GM12873 (cell line): ENCODE results near the gene TAS1R2.

Experiments
- TF ChIP-seq, protein P1 (sequence below): IDR thresholded peaks from 2 replicates; pipeline ENCODE4 v1.5.1; 2012; ENCODE audit warnings: low read depth, mild to moderate bottlenecking, moderate library complexity, low read length, control low read depth; ENCODE audit not compliant: insufficient read depth; ENCODE audit errors: missing control alignments

Gene TAS1R2

DNA sequence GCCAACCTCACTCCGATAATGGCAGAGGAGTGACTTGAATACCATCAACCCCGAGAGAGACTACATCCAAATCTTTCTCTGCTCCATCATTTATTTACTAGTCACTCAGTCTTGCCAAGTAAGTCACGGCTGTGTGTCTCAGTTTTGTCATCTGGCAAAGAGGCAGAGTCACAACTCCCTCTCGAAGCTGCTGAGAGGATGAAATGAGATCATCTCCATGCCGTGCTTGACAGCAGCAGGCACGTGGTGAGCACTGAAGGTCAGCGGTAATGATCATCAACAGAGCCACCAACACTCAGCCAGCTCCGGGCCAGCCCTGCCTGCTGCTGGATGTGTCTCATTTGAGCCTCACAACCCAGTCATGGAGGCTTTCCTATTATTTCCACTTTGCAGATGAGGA, 23.0 kb upstream of the TAS1R2 start:
- TF ChIP-seq, protein P1, sequence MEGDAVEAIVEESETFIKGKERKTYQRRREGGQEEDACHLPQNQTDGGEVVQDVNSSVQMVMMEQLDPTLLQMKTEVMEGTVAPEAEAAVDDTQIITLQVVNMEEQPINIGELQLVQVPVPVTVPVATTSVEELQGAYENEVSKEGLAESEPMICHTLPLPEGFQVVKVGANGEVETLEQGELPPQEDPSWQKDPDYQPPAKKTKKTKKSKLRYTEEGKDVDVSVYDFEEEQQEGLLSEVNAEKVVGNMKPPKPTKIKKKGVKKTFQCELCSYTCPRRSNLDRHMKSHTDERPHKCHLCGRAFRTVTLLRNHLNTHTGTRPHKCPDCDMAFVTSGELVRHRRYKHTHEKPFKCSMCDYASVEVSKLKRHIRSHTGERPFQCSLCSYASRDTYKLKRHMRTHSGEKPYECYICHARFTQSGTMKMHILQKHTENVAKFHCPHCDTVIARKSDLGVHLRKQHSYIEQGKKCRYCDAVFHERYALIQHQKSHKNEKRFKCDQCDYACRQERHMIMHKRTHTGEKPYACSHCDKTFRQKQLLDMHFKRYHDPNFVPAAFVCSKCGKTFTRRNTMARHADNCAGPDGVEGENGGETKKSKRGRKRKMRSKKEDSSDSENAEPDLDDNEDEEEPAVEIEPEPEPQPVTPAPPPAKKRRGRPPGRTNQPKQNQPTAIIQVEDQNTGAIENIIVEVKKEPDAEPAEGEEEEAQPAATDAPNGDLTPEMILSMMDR: no peak

DNA sequence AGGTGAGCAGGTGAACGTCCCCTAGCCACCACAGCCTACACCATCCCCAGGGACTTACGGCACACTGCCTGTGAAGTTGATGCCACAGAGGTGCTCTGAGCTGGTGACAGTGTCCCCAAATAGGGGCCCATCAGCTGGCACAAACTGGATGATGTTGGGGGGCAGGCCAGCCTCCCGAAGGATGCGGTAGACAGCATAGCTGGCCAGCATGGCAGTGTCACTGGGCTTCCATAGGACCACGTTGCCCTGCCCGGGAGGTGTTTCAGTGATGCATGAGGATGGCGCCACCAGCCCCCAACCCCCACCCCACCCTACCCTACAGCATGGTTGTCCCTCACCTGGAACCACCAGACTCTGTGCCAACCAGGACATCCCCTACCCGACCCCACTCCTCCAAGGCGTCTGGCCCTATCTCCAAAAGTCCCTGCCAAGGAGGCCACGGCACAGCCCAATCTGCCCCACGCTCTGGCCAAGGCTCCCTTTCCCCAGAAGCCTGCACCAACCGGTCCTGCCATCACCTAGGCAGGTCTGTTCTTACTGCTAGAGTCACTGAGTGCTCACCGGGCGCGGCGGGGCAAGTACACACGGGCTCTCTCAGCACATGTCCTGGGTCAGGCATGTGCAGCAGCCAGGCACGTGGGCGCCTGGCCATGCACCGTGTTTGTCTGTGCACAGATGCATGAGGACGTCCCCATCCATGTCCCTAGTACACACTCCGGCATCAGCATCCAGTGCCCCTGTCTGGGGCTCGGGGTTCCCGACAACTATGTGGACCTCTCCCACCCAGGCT, 22.4 kb upstream of the TAS1R2 start:
- TF ChIP-seq, protein P1: no peak

DNA sequence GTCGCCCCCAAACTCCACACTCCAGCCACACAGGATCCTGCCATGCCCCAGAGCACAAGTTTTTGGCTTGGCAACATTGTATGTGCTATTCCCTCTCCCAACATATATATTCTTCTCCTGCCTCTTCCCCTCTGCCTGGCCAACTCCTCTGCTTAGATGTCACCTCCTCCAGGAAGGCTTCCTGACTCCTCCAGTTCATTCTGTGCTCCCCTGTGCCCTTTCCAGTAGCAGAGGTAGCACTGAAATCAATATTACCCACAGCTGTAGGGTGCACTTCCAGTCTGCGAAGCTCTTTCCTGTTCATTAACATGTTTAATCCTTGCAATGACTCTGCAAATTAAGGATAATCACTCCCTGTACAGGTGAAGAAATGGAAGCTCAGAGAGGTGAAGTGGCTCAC, 21.7 kb upstream of the TAS1R2 start:
- TF ChIP-seq, protein P1: no peak

DNA sequence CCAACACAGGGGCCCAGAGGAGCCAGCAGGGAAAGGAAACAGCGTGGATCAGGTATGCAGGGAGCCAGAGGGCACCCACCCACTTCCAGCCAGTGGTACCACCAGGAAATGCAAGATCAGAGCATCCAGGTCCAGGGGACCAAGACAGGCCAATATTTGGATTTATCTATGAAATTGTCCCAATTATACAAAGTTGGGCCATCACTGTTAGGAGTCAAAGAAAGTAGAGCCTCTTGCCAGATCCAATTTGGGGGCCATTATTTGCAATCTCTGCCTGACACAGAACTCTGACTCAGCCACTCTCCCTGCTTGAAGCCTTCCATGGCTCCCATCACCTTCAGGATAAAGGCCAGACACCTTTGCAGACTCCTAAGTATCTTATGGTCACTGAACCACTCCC, 21.1 kb upstream of the TAS1R2 start:
- TF ChIP-seq, protein P1: no peak

DNA sequence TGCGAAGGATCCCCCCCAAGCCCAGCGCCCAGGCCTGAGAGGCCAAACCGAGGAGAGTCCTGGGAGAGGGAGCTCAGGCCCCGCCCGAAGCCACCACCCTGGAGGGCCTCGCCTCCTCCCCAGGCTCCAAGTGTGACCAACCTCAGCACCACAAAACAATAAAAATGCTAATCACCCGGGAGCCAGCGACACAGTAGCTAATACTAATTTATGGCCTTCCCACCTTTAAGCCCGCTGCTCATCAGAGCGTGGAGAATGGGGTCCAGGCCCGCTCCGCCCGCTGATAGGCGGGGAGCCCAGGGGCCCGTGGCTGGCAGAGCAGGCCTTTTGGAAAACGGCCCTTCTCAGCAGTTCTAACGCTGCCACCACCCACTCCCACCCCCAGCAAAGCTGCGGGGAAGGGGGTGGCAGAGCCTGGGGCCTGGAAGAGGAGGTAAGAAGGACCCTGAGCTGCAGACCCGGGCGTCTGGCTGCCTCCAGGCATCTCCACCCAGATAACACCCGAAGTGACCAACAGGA, 20.4 kb upstream of the TAS1R2 start:
- TF ChIP-seq, protein P1: no peak

DNA sequence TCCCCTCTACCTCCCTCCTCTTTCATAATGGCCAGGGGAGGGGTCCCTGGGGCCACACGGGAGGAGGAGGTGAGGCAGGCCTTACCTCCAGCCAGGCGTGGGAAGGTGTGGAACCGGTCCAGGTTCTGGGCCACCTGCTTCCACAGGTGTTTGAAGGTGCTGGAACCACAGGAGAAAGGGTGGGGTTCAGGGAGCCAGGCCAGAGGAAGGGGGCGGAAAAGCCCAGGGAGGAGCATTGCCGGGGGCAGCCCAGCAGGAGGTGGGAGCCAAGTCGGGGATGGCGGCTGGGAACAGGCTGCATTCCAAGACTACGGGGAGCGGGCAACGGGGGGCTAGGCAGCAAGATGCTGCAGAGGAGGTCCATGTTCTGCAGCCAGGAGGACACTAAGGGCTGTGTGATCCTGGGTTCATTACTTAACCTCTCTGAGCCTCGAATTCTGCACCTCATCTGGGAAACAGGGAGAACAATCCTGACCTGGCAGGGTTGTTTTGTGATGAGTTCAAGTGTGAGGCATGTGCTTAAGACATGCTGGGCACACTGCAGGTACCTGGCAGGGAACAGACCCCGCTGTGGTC, 19.8 kb upstream of the TAS1R2 start:
- TF ChIP-seq, protein P1: no peak

DNA sequence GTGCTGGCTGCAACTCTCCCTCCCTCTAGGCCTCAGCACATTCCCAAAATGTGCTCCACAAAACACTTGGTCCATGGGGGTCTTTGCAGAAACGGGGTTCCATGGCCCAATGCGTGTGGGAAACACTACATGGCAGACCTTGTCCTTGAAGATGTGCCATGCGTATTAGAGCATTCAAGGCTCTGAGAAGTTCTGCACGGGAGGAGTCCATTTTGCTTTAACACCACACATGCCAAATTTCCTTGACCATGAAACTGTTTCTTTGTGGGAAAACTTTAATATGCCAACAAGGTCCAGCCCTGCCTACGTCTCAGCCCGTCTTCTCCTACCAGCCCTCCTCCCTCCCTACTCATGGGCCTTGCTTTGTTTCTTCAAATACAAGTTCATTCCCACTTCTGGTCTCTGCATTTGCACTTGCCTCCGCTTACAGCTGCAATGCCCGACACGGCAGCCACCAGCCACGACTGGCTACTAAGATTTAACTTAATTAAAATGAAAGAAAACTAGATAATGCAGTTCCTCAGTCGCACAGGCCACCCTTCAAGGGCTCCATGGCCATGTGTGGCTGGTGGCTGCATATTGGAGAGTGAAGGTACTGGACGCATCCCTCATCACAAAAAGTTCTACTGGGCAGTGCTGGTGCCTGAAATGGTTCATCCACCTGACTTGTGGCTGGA, 19.2 kb upstream of the TAS1R2 start:
- TF ChIP-seq, protein P1: no peak
